GM18519 (cell line): ENCODE results near the gene OSCAR.
"Not testable (repeated sequence)": the region's sequence is repeated elsewhere in the genome, so short reads cannot be mapped to it uniquely, and the experiment has no call there.

ENCODE experiments used
- ATAC-seq: cut with Tn5 transposase; IDR thresholded peaks from one replicate; pipeline ENCODE4 v1.9.1; 2021; ENCODE audit warnings: mild to moderate bottlenecking, moderate library complexity; ENCODE audit not compliant: unreplicated experiment, low FRiP score

Gene OSCAR

GRCh38 chr19:54095859-54096616, 4.6 kb downstream of the OSCAR start:
- not testable (repeated sequence) for ATAC-seq

- ATAC-seq, result no peak
These were observed 5.3 kb downstream of the OSCAR start for GRCh38 chr19:54095136-54095858.

GRCh38 chr19:54094426-54095000, 6.1 kb downstream of the OSCAR start:
- ATAC-seq, result no peak

GRCh38 chr19:54084410-54084809, 16.2 kb downstream of the OSCAR start:
- no peak for ATAC-seq

- no peak for ATAC-seq
These were observed 19.6 kb downstream of the OSCAR start, which contains the start of gene TARM1 for GRCh38 chr19:54081032-54081431. TARM1 (minus strand) TSS chr19:54081365; CDS start chr19:54081340, 25 bp downstream.

- ATAC-seq, result no peak
These were observed 23.3 kb downstream of the OSCAR start for GRCh38 chr19:54077334-54077733.

GRCh38 chr19:54074851-54075250, 25.8 kb downstream of the OSCAR start:
- ATAC-seq, result no peak

GRCh38 chr19:54073829-54074228, 26.8 kb downstream of the OSCAR start:
- no peak for ATAC-seq

- ATAC-seq, result no peak
These were observed 31.1 kb downstream of the OSCAR start for GRCh38 chr19:54069470-54069869.

- no peak for ATAC-seq
These were observed 37.1 kb downstream of the OSCAR start, which contains the start of gene VSTM1 for GRCh38 chr19:54063350-54064116. VSTM1 (minus strand) TSS chr19:54063897; CDS start chr19:54063777, 120 bp downstream.

- no peak for ATAC-seq
These were observed 38.0 kb downstream of the OSCAR start for GRCh38 chr19:54062643-54063042.

- ATAC-seq, result no peak
These were observed 53.0 kb downstream of the OSCAR start for GRCh38 chr19:54047616-54048015.

- no peak for ATAC-seq
These were observed 54.8 kb downstream of the OSCAR start for GRCh38 chr19:54045771-54046170.
